NCI-H2196 treated with DMSO at 0.1 percent for 48 hours (cell line): ENCODE data around the gene TAAR6.
"Not testable (repeated sequence)": the region's sequence is repeated elsewhere in the genome, so short reads cannot be mapped to it uniquely, and the experiment has no call there.

Experiments used
- DNase-seq: peaks from one replicate; lab custom pipeline; 2025; ENCODE audit not compliant: unreplicated experiment; lab: John Stamatoyannopoulos, UW

Gene TAAR6

GRCh38 chr6:132589454-132589853 is 19.3 kb downstream of the TAAR6 start, which contains the start of gene TAAR5:
Gene TAAR5 (minus strand): TSS chr6:132589741. CDS start chr6:132589686, 55 bp downstream.
- DNase-seq: no peak

DNA sequence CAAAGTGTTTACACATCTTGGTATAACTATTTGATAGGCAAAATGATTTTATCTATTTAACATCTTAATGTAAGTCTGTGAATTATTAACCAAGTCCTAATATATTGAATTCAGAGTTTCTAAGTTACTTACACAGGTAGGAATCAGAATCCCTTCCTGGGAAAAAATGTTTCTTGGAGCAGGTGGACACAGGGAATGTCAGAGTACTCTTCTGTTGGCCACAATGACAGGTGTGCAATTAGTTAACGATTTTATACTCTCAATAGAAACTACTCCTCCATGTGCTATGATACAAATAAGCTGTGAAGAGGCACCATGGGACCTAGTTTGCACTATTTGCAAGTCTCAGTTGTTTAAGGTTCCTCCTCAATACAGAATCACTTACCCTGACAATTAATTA is 20.2 kb downstream of the TAAR6 start:
- DNase-seq: no peak

DNA sequence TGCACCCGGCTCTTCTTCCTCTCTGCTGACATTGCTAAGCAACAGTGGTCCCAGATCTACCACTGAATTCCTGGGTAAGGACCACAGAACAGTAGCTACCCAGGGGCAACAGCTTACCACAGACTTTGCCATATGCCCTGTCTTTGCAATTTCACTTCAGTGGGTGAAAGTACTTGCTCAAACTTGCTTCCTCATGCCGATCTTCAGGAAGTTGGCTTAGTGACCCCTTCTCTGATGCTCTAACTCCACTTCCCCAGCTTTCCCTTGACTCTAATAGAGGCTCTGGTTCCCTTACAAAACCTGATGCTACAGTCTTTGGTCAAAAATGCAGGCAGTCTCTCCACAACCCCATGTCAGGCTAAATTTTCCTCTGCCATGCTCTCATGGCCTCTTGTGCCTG is 22.7 kb downstream of the TAAR6 start:
- no peak for DNase-seq

- DNase-seq: no peak
These were observed 26.1 kb downstream of the TAAR6 start for GRCh38 chr6:132596201-132596600.

GRCh38 chr6:132598473-132598872 is 28.4 kb downstream of the TAAR6 start:
- DNase-seq: no peak

- DNase-seq: not testable (repeated sequence)
These were observed 30.8 kb downstream of the TAAR6 start for GRCh38 chr6:132600900-132601299.

DNA sequence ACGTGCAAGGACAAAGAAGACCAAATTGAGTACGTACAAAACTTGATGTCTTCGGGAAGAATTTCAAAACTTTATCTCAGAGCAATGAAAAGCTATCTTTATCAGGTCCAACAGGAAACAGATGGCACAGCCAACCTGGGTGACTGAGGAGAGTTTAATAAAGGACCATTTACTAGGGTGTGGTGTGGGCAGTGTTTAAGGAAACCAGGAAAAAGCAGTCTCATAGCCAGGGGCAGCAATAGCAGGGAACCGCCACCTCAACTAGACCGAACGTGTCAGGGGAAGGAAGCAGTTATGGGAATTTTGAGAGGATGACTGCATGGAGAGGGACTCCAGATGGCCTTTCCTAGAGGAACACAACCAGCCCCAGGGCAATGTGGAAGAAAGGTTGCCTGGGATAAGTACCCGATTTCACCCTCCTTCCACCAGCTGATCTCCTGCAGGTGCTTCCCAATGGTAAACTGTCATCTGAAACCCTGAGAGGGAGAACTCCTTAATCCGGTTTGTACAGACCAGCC is 34.6 kb downstream of the TAAR6 start:
- no peak for DNase-seq

DNA sequence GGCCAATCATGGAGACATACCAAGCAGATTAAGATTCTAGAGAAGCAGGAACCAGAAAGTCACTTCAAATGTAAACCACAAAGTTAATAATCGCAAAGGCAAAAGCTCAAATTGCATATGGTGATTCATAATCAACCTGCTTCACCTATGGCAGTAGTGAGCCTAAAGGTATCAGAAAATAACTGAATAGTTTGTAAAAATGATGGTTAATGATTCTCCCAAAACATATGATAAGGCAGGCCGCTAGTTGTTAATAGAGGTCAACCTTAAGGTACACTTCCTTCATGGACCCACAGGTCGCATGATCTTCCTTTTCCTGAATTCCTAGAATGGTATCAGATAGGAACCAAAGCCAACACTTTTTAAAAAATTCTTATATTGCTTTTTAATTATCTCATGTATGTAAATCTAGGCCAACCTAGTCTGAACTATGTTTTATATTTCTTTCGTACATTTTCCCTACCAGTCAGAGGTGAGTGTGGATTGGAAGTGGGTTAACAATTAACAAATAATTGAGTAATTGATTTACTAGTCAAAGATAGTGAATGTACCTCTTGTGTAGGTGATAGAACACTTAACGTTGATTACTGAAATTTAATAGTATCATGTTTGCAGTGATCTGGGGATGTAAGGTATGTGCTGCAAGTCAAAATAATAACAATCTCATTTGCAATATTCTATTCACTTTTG is 37.6 kb downstream of the TAAR6 start:
- no peak for DNase-seq

DNA sequence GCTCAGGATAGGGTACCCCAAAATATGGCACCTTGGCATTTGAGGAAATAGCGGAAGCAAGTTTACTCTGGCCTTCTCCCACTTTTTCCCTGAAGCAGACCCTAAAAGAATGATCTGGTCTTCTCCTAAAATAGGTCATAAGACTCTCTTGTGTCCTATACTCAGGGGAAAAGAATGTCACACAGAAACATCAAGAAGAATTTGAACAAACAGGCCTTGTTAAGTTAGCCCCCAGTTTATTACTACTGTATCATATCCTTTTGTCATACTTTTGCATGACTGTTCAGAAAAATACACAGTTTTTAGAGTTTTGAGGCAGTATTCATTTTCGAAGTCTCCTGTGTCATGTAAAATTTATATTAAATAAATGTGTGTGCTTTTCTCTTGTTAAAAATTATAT is 41.5 kb downstream of the TAAR6 start:
- DNase-seq: no peak

DNA sequence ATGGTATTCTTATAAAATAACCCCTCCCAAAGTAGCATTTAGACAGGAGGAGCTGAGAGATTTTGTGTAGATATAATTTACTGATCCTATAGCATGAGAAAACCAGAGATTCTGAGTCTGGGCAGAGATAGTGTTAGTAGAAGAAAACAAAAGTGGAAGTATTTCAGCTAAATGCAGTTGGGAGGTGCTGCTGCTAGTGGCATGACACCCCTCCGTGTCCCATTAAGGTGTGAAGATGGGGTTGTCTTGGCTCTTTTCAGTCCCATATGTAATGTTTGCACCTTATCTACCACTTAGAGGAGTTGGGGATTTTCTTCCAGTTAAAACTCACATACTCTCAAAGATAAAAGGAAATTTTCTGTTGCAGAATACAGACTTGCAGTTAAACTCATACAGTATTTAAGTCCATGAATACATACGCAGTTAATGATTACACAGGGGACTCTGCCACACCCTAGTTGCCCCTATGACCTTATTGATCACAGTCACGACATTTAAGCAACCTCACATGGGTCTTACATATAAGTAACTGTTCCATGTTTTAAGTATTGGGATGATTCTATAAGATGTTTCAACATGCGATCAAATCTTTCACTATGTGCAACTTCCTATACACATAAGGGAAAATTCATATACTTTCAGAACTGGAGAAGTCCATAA is 42.5 kb downstream of the TAAR6 start:
- no peak for DNase-seq

- no peak for DNase-seq
These were observed 44.4 kb downstream of the TAAR6 start for GRCh38 chr6:132614554-132614953.

DNA sequence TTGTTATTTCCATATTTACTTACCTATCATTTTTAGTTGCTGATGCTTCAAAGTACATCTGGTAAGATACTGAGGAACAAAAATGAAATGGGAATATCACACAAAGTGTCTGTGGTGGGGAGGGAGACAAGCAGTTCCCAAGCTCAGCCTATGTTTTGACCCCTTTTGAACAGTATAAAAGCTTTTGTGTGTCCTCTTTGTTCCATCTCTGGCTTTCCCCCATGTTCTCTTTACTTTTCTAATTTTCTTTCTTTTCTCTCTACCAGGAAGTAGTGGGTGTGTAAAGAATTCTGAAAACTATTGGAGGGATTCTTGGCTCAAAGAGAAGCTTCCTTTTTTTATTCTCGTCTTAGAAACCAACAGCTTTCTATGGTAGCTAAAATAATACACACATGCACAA is 46.6 kb downstream of the TAAR6 start:
- DNase-seq: no peak
